ENCODE measurements around the gene PPP2R5A. TPM values are rescaled to one million over a fixed set of nuclear protein-coding genes. Genes with fewer than 3 reads are reported as not detected.

The PPP2R5A gene
- total RNA-seq, 1 experiment from 2014 or later = 22.0 TPM

GRCh38 chr1:212311836-212312497 lies 26.8 kb downstream of the PPP2R5A start:
- H4K5ac ChIP-seq (ENCODE audit: insufficient read length, low read depth, low read length) = no peak overlapping the region
- no peak overlapping the region for H2AK5ac ChIP-seq (ENCODE audit: insufficient read length, low read length)
- peaks cover 4% of the 10 kb centered on the region; the same call in 1 of the 2 replicates for H3K4me1 ChIP-seq (ENCODE audit: insufficient read depth, low read length)
- H2AFZ ChIP-seq (ENCODE audit: low read length) = no peak overlapping the region
- H3K18ac ChIP-seq (ENCODE audit: insufficient read length, low read depth, low read length) = no peak overlapping the region
- H3K14ac ChIP-seq (ENCODE audit: insufficient read depth, low read length) = no peak overlapping the region
- no peak for TF ChIP-seq CTCF (conservative IDR thresholded peaks at IDR 0.05)
- no peaks in the 10 kb centered on the region for H3K79me1 ChIP-seq (ENCODE audit: insufficient read depth, low read depth, low read length, poor library complexity, severe bottlenecking)
- no peaks in the 10 kb centered on the region for H3K27me3 ChIP-seq (ENCODE audit: insufficient read depth, low read length)
- H2BK15ac ChIP-seq (ENCODE audit: low read depth, low read length) = no peak overlapping the region
- no peak overlapping the region for H3K4ac ChIP-seq (ENCODE audit: low read depth, low read length)
- no peak for DNase-seq
- Mint-ChIP-seq H3K9me3 (no peaks in the 10 kb centered on the region; a peak in 1 of 5 replicates), H3K4me3 (no peak overlapping the region), H3K36me3 (ENCODE audit: insufficient read depth in 1 of 3, low read depth in 3 of 3) (peaks cover 6 to 19% (median 8%) of the 10 kb centered on the region in 3 experiments; a peak in 6 of 7 replicates), H3K27me3 (ENCODE audit: low read depth) (no peaks in the 10 kb centered on the region), H3K27ac (no peak overlapping the region), H3K4me1 (peaks cover 37 to 39% of the 10 kb centered on the region in 2 experiments)
- no peaks in the 10 kb centered on the region for H4K20me1 ChIP-seq (ENCODE audit: control insufficient read depth, insufficient read depth, insufficient read length)
- no peak overlapping the region for H3K4me2 ChIP-seq (ENCODE audit: insufficient read depth, insufficient read length, low read length)
- H3K23ac ChIP-seq (ENCODE audit: insufficient read length, low read depth, low read length) = no peak overlapping the region
- no peak overlapping the region for H4K91ac ChIP-seq (ENCODE audit: insufficient read length, low read depth, low read length)
- no peak overlapping the region for H3K56ac ChIP-seq (ENCODE audit: insufficient read length, low read depth, low read length)
- H3K79me2 ChIP-seq (ENCODE audit: insufficient read depth, low read length) = peaks cover 1% of the 10 kb centered on the region; the same call in 1 of the 2 replicates
- no peak overlapping the region for H2BK20ac ChIP-seq (ENCODE audit: low read depth, low read length, poor library complexity, severe bottlenecking)
- H4K8ac ChIP-seq (replicated peaks; ENCODE audit: insufficient read length, low read depth, low read length) = no peak overlapping the region
- H3K27ac ChIP-seq (ENCODE audit: insufficient read length, low read depth, low read length) = no peak overlapping the region
- H3K9me3 ChIP-seq (ENCODE audit: control insufficient read depth, low read depth, low read length) = no peaks in the 10 kb centered on the region
- H3T11ph ChIP-seq (ENCODE audit: low read length) = no peak overlapping the region
- H2BK120ac ChIP-seq (ENCODE audit: low read depth, low read length, poor library complexity, severe bottlenecking) = no peak overlapping the region
- no peak overlapping the region for H2BK5ac ChIP-seq (ENCODE audit: insufficient read length, low read length)
- no CpG with 5 or more reads among the region's 2 CpGs for WGBS (ENCODE audit: extremely low coverage, insufficient read length, low lambda C conversion rate)
- H2BK12ac ChIP-seq (ENCODE audit: insufficient read length, low read depth, low read length) = no peak overlapping the region
- no peak overlapping the region for H3K9ac ChIP-seq (ENCODE audit: extremely low read depth, insufficient read length, low read length)
- H3K23me2 ChIP-seq (ENCODE audit: insufficient read length, low read depth, low read length, poor library complexity, severe bottlenecking) = no peaks in the 10 kb centered on the region
